ENCODE measurements around the gene UBR4. TPM values are rescaled to one million over a fixed set of nuclear protein-coding genes. Genes with fewer than 3 reads are reported as not detected.

Gene UBR4
- total and polyA plus RNA-seq, 2 of the 8 experiments (the other 6 are each of a cell fraction or from before 2014, with no cell fraction given) = 139 to 152 TPM

- Histone ChIP-seq H3K14ac (ENCODE audit: insufficient read length) (no peak overlapping the region), H3K27ac (ENCODE audit: low read depth, low read length) (no peak overlapping the region), H2AK5ac (ENCODE audit: low read depth, low read length) (no peak overlapping the region), H3K27me3 (replicated peaks in 1 of 4; ENCODE audit: control insufficient read depth in 3 of 4, extremely low read depth in 1 of 4, insufficient read depth in 3 of 4, low read length in 3 of 4) (no peaks in the 10 kb centered on the region), H3K36me3 (ENCODE audit: control insufficient read depth in 2 of 4, insufficient read depth in 4 of 4, low read length in 3 of 4) (peaks cover 60 to 95% (median 89%) of the 10 kb centered on the region in 4 experiments), H2BK20ac (ENCODE audit: low read length) (no peak overlapping the region), H3K56ac (replicated peaks; ENCODE audit: insufficient read length, low read depth, low read length) (no peak overlapping the region), H3K79me1 (ENCODE audit: low read depth, low read length) (no peaks in the 10 kb centered on the region), H4K91ac (replicated peaks; ENCODE audit: insufficient read length, low read length) (no peak overlapping the region), H3K23ac (ENCODE audit: insufficient read length) (no peak overlapping the region), H3K9ac (replicated peaks in 1 of 4; ENCODE audit: extremely low read depth in 1 of 4, low read depth in 3 of 4, low read length in 3 of 4) (no peak overlapping the region), H2BK120ac (replicated peaks; ENCODE audit: low read depth, low read length) (no peak overlapping the region), H4K5ac (ENCODE audit: insufficient read length, low read depth, low read length) (no peak overlapping the region), H3K4ac (replicated peaks; ENCODE audit: insufficient read length, low read depth, low read length) (no peak overlapping the region), H3K18ac (ENCODE audit: extremely low read depth, low read length) (no peak overlapping the region), H2AFZ (ENCODE audit: low read length) (no peak overlapping the region), H3K4me1 (replicated peaks in 1 of 4; ENCODE audit: control insufficient read depth in 3 of 4, insufficient read depth in 4 of 4, low read length in 3 of 4) (no peaks in the 10 kb centered on the region), H3K23me2 (ENCODE audit: low read depth, low read length) (no peaks in the 10 kb centered on the region), H4K20me1 (replicated peaks in 1 of 2; ENCODE audit: control insufficient read depth in 1 of 2, insufficient read depth in 2 of 2, low read length in 2 of 2) (peaks cover 1 to 2% of the 10 kb centered on the region in 2 experiments), H2BK5ac (ENCODE audit: low read depth, low read length) (no peak overlapping the region), H3K79me2 (ENCODE audit: control insufficient read depth in 1 of 2, insufficient read depth in 2 of 2, low read length in 2 of 2) (no peaks in the 10 kb centered on the region), H3K4me3 (ENCODE audit: extremely low read depth in 1 of 4, insufficient read depth in 2 of 4, low read depth in 3 of 4, low read length in 4 of 4) (no peak overlapping the region), H4K8ac (ENCODE audit: extremely low read depth, insufficient read depth, low read length) (no peak overlapping the region), H2BK15ac (ENCODE audit: low read length) (no peak overlapping the region), H3K4me2 (ENCODE audit: insufficient read depth in 1 of 2, low read depth in 2 of 2, low read length in 2 of 2) (no peak overlapping the region), H3K9me3 (ENCODE audit: insufficient read depth in 2 of 2, low read depth in 1 of 2, low read length in 1 of 2) (no peaks in the 10 kb centered on the region), H2BK12ac (ENCODE audit: low read depth, low read length) (no peak overlapping the region)
- FAIRE-seq (no peak), DNase-seq (ENCODE audit: low read depth in 1 of 2, low spot score in 2 of 2) (no peak)
- CTCF ChIA-PET (ENCODE audit: partially characterized antibody) = interaction anchor here (0.5 to 2.7 kb wide), 4 partner anchors 10 to 196 kb away, joined by 3 to 8 read pairs (median 5); no protein-coding TSS in a partner anchor
- 90% methylated on average over 3 of the region's 3 CpGs; no CpG with 5 or more reads in 1 of the 2 experiments for WGBS, 2 experiments (ENCODE audit: extremely low coverage in 1 of 2, insufficient coverage in 1 of 2, insufficient read length in 1 of 2, insufficient replicate concordance in 2 of 2, low coverage in 1 of 2, low lambda C conversion rate in 2 of 2, missing lambda C conversion rate in 1 of 2)
- POLR2A ChIA-PET (ENCODE audit: partially characterized antibody) = interaction anchor here (0.7 kb wide), 1 partner anchor 10 kb away, joined by 3 read pairs; no protein-coding TSS in a partner anchor
- no peak for TF ChIP-seq RFX5 (IDR thresholded peaks at IDR 0.05; ENCODE audit: borderline replicate concordance, low read depth, low read length)
- no peak for TF ChIP-seq ZNF274 (IDR thresholded peaks at IDR 0.05; ENCODE audit: borderline replicate concordance, extremely low read depth, low read length)
- TF ChIP-seq TBP (IDR thresholded peaks at IDR 0.05; ENCODE audit: low read depth, low read length) = no peak
Measured at GRCh38 chr1:19080721-19081120, 129.3 kb downstream of the UBR4 start.
